Measurements from ENCODE around the gene B4GALT5.
"Not testable (repeated sequence)": the region's sequence is repeated elsewhere in the genome, so short reads cannot be mapped to it uniquely, and the experiment has no call there.

Gene B4GALT5

GRCh38 chr20:49612127-49612738 lies 101.4 kb downstream of the B4GALT5 start:
- no peak for DNase-seq (ENCODE audit: low spot score)
- no peak for TF ChIP-seq CTCF (IDR thresholded peaks at IDR 0.05; ENCODE audit: extremely low read depth, missing control alignments)

- not testable (repeated sequence) for DNase-seq (ENCODE audit: low spot score)
Measured at GRCh38 chr20:49611539-49612126, 102.0 kb downstream of the B4GALT5 start.

GRCh38 chr20:49610691-49611538 lies 102.8 kb downstream of the B4GALT5 start:
- peak; percentile 97 for TF ChIP-seq CTCF (IDR thresholded peaks at IDR 0.05; ENCODE audit: extremely low read depth, missing control alignments)
- DNase-seq (ENCODE audit: low spot score) = peak; percentile 85

- TF ChIP-seq CTCF (IDR thresholded peaks at IDR 0.05; ENCODE audit: extremely low read depth, missing control alignments) = peak; percentile 91
Measured at GRCh38 chr20:49608752-49609670, 104.7 kb downstream of the B4GALT5 start.

GRCh38 chr20:49607568-49607967 lies 106.1 kb downstream of the B4GALT5 start:
- no peak for DNase-seq (ENCODE audit: low spot score)
- TF ChIP-seq CTCF (IDR thresholded peaks at IDR 0.05; ENCODE audit: extremely low read depth, missing control alignments) = no peak

More at GRCh38 chr20:49608752-49609670, 104.7 kb downstream of the B4GALT5 start:
- peak; percentile 82 for DNase-seq (ENCODE audit: low spot score)

GRCh38 chr20:49603209-49603627 lies 110.5 kb downstream of the B4GALT5 start:
- DNase-seq (ENCODE audit: low spot score) = no peak
- no peak for TF ChIP-seq CTCF (IDR thresholded peaks at IDR 0.05; ENCODE audit: extremely low read depth, missing control alignments)
